Suppressor macrophage (primary cell): Measurements from ENCODE around the gene MOB3A.
A peak's percentile ranks its signal among the peaks of the same experiment; 100 is the strongest.

Source experiments
- DNase-seq, 4 experiments: peaks; one replicate each; pipeline ENCODE4 v3.0.0-alpha.2; 2020 to 2022

Gene MOB3A

GRCh38 chr19:2059422-2060201 lies 36.5 kb downstream of the MOB3A start:
- peak; percentile 20 to 54 (median 48) for DNase-seq

- DNase-seq, result no peak
Observed at GRCh38 chr19:2058570-2059421, 37.3 kb downstream of the MOB3A start.

- DNase-seq, result no peak
Observed at GRCh38 chr19:2057484-2058469, 38.3 kb downstream of the MOB3A start.

- DNase-seq, result no peak
Observed at GRCh38 chr19:2056837-2057192, 39.3 kb downstream of the MOB3A start.

- no peak for DNase-seq
Observed at GRCh38 chr19:2055931-2056836, 39.9 kb downstream of the MOB3A start.

GRCh38 chr19:2054763-2055162 lies 41.4 kb downstream of the MOB3A start:
- DNase-seq, result no peak

- no peak for DNase-seq
Observed at GRCh38 chr19:2053601-2054389, 42.3 kb downstream of the MOB3A start.

GRCh38 chr19:2051773-2052704 lies 44.1 kb downstream of the MOB3A start:
- DNase-seq, result no peak

- peak; percentile 95 to 99 (median 97) for DNase-seq
Observed at GRCh38 chr19:2050991-2051772, 44.9 kb downstream of the MOB3A start, which contains the start of gene MKNK2. Gene MKNK2 (minus strand): TSS chr19:2051244. CDS start chr19:2050851, 393 bp downstream.

GRCh38 chr19:2050349-2050990 lies 45.7 kb downstream of the MOB3A start:
- peak in 1 of 4 experiments; percentile 27 for DNase-seq

GRCh38 chr19:2049741-2050348 lies 46.3 kb downstream of the MOB3A start:
- DNase-seq, result peak; percentile 64 to 79 (median 71)

GRCh38 chr19:2048959-2049740 lies 47.0 kb downstream of the MOB3A start:
- DNase-seq, result peak in 3 of 4 experiments; percentile 37 to 40 (median 37)

- no peak for DNase-seq
Observed at GRCh38 chr19:2048104-2048958, 47.8 kb downstream of the MOB3A start.

- peak; percentile 37 to 69 (median 47) for DNase-seq
Observed at GRCh38 chr19:2047449-2048103, 48.5 kb downstream of the MOB3A start.

GRCh38 chr19:2047076-2047448 lies 49.1 kb downstream of the MOB3A start:
- DNase-seq, result no peak
